HEK293 (cell line): ENCODE results near the gene TC2N.

Experiments
- EGR2 ChIP-seq: fragments of 450-650 bp; formaldehyde crosslinking; IDR thresholded peaks from 2 replicates; pipeline ENCODE4 v1.5.1; 2016; ENCODE audit warnings: low read depth, missing biosample characterization, missing genetic modification characterization
- HIC1 ChIP-seq: fragments of 450-650 bp; formaldehyde crosslinking; IDR thresholded peaks from 2 replicates; pipeline ENCODE4 v1.5.1; 2016; ENCODE audit warnings: missing biosample characterization, missing genetic modification characterization
- KLF10 ChIP-seq: fragments of 450-650 bp; IDR thresholded peaks from 2 replicates; pipeline ENCODE4 v1.5.1; 2018; ENCODE audit warnings: missing biosample characterization, mild to moderate bottlenecking, missing genetic modification characterization
- SP2 ChIP-seq: fragments of 450-650 bp; formaldehyde crosslinking; IDR thresholded peaks from 2 replicates; pipeline ENCODE4 v1.5.1; 2016; ENCODE audit warnings: missing biosample characterization, missing genetic modification characterization
- TCF7L2 ChIP-seq: IDR thresholded peaks from 2 replicates; pipeline ENCODE4 v1.6.1; 2011; ENCODE audit warnings: low read depth, mild to moderate bottlenecking, inconsistent platforms, low read length, moderate library complexity, borderline replicate concordance
- WT1 ChIP-seq: fragments of 450-650 bp; formaldehyde crosslinking; IDR thresholded peaks from 2 replicates; pipeline ENCODE4 v1.5.1; 2016; ENCODE audit warnings: missing biosample characterization, missing genetic modification characterization
- ZBTB20 ChIP-seq: fragments of 450-650 bp; formaldehyde crosslinking; IDR thresholded peaks from 2 replicates; pipeline ENCODE4 v1.5.1; 2016; ENCODE audit warnings: missing biosample characterization, missing genetic modification characterization
- ZEB2 ChIP-seq: fragments of 450-650 bp; formaldehyde crosslinking; IDR thresholded peaks from 2 replicates; pipeline ENCODE4 v1.5.1; 2016; ENCODE audit warnings: missing biosample characterization, missing genetic modification characterization
- ZNF112 ChIP-seq: fragments of 450-650 bp; formaldehyde crosslinking; IDR thresholded peaks from 2 replicates; pipeline ENCODE4 v1.5.0; 2017; ENCODE audit warnings: missing biosample characterization, missing genetic modification characterization
- ZNF138 ChIP-seq: fragments of 450-650 bp; formaldehyde crosslinking; IDR thresholded peaks from 2 replicates; pipeline ENCODE4 v1.5.1; 2016; ENCODE audit warnings: missing biosample characterization, missing genetic modification characterization, borderline replicate concordance
- ZNF223 ChIP-seq: fragments of 450-650 bp; formaldehyde crosslinking; IDR thresholded peaks from 2 replicates; pipeline ENCODE4 v1.5.1; 2016; ENCODE audit warnings: missing biosample characterization, missing genetic modification characterization
- ZNF324 ChIP-seq: fragments of 450-650 bp; formaldehyde crosslinking; IDR thresholded peaks from 2 replicates; pipeline ENCODE4 v1.5.1; 2016; ENCODE audit warnings: missing biosample characterization, missing genetic modification characterization
- ZNF366 ChIP-seq: fragments of 450-650 bp; formaldehyde crosslinking; conservative IDR thresholded peaks from 2 replicates; pipeline ENCODE4 v1.5.1; 2016; ENCODE audit warnings: missing biosample characterization, missing genetic modification characterization
- ZNF404 ChIP-seq: fragments of 450-650 bp; formaldehyde crosslinking; IDR thresholded peaks from 2 replicates; pipeline ENCODE4 v1.5.1; 2017; ENCODE audit warnings: missing biosample characterization, missing genetic modification characterization
- ZNF558 ChIP-seq: fragments of 450-650 bp; formaldehyde crosslinking; IDR thresholded peaks from 2 replicates; pipeline ENCODE4 v1.5.1; 2016; ENCODE audit warnings: missing biosample characterization, missing genetic modification characterization
- ZNF677 ChIP-seq: fragments of 450-650 bp; IDR thresholded peaks from 2 replicates; pipeline ENCODE4 v1.5.0; 2018; ENCODE audit warnings: missing biosample characterization, mild to moderate bottlenecking, missing genetic modification characterization, moderate library complexity
- ZNF704 ChIP-seq: fragments of 450-650 bp; formaldehyde crosslinking; IDR thresholded peaks from 2 replicates; pipeline ENCODE4 v1.5.1; 2016; ENCODE audit warnings: missing biosample characterization, missing genetic modification characterization
- ZSCAN5A ChIP-seq: fragments of 450-650 bp; formaldehyde crosslinking; IDR thresholded peaks from 2 replicates; pipeline ENCODE4 v1.5.1; 2016; ENCODE audit warnings: missing biosample characterization, missing genetic modification characterization
- TF ChIP-seq, protein P1 (sequence below): fragments of 450-650 bp; formaldehyde crosslinking; IDR thresholded peaks from 2 replicates; pipeline ENCODE4 v1.5.1; 2016; ENCODE audit warnings: missing biosample characterization, missing genetic modification characterization, low read depth
- TF ChIP-seq, protein P2 (sequence below): fragments of 450-650 bp; formaldehyde crosslinking; IDR thresholded peaks from 2 replicates; pipeline ENCODE4 v1.5.1; 2016; ENCODE audit warnings: missing biosample characterization, missing genetic modification characterization, borderline replicate concordance
- TF ChIP-seq, protein P3 (sequence below): fragments of 450-650 bp; formaldehyde crosslinking; IDR thresholded peaks from 2 replicates; pipeline ENCODE4 v1.5.1; 2017; ENCODE audit warnings: missing biosample characterization, missing genetic modification characterization
- TF ChIP-seq, protein P4 (sequence below): fragments of 450-650 bp; formaldehyde crosslinking; IDR thresholded peaks from 2 replicates; pipeline ENCODE4 v1.5.1; 2016; ENCODE audit warnings: missing biosample characterization, missing genetic modification characterization

Gene TC2N

DNA sequence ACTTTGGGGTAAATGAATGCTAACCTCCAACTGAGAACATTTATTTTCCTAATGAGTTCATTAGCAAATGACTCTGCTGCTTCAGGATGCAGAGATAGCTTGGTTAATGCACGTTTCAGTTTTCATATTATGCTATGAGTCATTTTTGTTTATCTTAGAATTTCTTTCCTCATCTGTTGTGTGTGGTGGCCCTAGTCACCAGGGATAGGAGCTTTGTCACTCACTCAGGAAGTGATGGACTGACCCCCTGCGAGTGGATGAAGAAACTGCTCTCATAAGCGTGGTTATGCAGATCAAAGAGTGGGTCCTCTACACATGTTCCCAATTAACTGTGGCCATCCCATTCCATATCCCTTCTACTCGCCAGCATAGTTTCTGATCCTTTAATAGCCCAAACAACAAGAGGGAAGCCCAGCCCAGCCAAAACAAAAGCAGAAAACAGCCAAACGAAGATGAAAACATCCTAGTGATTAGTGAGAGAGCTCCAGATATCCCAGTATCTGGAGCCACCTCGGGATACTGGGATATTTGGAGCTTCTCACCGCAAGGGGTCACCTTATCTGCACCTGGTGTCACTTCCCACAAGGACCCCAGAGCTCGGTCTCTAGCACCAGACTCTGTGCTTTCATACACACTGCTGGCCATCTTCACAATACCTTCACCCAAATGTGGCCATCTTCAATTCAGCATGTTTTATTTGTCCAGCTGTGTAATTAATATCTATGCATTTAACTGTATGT is 8.6 kb downstream of the TC2N start (continued):
- TF ChIP-seq, protein P1, sequence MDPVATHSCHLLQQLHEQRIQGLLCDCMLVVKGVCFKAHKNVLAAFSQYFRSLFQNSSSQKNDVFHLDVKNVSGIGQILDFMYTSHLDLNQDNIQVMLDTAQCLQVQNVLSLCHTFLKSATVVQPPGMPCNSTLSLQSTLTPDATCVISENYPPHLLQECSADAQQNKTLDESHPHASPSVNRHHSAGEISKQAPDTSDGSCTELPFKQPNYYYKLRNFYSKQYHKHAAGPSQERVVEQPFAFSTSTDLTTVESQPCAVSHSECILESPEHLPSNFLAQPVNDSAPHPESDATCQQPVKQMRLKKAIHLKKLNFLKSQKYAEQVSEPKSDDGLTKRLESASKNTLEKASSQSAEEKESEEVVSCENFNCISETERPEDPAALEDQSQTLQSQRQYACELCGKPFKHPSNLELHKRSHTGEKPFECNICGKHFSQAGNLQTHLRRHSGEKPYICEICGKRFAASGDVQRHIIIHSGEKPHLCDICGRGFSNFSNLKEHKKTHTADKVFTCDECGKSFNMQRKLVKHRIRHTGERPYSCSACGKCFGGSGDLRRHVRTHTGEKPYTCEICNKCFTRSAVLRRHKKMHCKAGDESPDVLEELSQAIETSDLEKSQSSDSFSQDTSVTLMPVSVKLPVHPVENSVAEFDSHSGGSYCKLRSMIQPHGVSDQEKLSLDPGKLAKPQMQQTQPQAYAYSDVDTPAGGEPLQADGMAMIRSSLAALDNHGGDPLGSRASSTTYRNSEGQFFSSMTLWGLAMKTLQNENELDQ (tag by site-specific recombination) = no peak
- TF ChIP-seq WT1 (peak; percentile 26; the same call in 1 of the 2 replicates), EGR2 (no peak), ZNF324 (tag by site-specific recombination) (no peak), ZBTB20 (tag by site-specific recombination) (peak; percentile 54; the same call in 1 of the 2 replicates), KLF10 (tag by site-specific recombination) (no peak; the same call in 1 of the 2 replicates), ZNF223 (no peak), ZSCAN5A (no peak), ZNF704 (tag by site-specific recombination) (no peak), ZNF404 (tag by site-specific recombination) (no peak), SP2 (no peak), ZNF112 (tag by site-specific recombination) (no peak), HIC1 (tag by site-specific recombination) (peak; percentile 55; the same call in 1 of the 2 replicates), ZNF677 (tag by site-specific recombination) (no peak), ZNF558 (tag by site-specific recombination) (no peak), TCF7L2 (no peak), ZNF366 (peak; percentile 87), ZEB2 (tag by site-specific recombination) (peak; percentile 89), ZNF138 (tag by site-specific recombination) (no peak)
- TF ChIP-seq, protein P2, sequence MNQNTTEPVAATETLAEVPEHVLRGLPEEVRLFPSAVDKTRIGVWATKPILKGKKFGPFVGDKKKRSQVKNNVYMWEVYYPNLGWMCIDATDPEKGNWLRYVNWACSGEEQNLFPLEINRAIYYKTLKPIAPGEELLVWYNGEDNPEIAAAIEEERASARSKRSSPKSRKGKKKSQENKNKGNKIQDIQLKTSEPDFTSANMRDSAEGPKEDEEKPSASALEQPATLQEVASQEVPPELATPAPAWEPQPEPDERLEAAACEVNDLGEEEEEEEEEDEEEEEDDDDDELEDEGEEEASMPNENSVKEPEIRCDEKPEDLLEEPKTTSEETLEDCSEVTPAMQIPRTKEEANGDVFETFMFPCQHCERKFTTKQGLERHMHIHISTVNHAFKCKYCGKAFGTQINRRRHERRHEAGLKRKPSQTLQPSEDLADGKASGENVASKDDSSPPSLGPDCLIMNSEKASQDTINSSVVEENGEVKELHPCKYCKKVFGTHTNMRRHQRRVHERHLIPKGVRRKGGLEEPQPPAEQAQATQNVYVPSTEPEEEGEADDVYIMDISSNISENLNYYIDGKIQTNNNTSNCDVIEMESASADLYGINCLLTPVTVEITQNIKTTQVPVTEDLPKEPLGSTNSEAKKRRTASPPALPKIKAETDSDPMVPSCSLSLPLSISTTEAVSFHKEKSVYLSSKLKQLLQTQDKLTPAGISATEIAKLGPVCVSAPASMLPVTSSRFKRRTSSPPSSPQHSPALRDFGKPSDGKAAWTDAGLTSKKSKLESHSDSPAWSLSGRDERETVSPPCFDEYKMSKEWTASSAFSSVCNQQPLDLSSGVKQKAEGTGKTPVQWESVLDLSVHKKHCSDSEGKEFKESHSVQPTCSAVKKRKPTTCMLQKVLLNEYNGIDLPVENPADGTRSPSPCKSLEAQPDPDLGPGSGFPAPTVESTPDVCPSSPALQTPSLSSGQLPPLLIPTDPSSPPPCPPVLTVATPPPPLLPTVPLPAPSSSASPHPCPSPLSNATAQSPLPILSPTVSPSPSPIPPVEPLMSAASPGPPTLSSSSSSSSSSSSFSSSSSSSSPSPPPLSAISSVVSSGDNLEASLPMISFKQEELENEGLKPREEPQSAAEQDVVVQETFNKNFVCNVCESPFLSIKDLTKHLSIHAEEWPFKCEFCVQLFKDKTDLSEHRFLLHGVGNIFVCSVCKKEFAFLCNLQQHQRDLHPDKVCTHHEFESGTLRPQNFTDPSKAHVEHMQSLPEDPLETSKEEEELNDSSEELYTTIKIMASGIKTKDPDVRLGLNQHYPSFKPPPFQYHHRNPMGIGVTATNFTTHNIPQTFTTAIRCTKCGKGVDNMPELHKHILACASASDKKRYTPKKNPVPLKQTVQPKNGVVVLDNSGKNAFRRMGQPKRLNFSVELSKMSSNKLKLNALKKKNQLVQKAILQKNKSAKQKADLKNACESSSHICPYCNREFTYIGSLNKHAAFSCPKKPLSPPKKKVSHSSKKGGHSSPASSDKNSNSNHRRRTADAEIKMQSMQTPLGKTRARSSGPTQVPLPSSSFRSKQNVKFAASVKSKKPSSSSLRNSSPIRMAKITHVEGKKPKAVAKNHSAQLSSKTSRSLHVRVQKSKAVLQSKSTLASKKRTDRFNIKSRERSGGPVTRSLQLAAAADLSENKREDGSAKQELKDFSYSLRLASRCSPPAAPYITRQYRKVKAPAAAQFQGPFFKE (tag by site-specific recombination) = no peak
- TF ChIP-seq, protein P3, sequence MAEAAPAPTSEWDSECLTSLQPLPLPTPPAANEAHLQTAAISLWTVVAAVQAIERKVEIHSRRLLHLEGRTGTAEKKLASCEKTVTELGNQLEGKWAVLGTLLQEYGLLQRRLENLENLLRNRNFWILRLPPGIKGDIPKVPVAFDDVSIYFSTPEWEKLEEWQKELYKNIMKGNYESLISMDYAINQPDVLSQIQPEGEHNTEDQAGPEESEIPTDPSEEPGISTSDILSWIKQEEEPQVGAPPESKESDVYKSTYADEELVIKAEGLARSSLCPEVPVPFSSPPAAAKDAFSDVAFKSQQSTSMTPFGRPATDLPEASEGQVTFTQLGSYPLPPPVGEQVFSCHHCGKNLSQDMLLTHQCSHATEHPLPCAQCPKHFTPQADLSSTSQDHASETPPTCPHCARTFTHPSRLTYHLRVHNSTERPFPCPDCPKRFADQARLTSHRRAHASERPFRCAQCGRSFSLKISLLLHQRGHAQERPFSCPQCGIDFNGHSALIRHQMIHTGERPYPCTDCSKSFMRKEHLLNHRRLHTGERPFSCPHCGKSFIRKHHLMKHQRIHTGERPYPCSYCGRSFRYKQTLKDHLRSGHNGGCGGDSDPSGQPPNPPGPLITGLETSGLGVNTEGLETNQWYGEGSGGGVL (tag by site-specific recombination) = no peak
- TF ChIP-seq, protein P4, sequence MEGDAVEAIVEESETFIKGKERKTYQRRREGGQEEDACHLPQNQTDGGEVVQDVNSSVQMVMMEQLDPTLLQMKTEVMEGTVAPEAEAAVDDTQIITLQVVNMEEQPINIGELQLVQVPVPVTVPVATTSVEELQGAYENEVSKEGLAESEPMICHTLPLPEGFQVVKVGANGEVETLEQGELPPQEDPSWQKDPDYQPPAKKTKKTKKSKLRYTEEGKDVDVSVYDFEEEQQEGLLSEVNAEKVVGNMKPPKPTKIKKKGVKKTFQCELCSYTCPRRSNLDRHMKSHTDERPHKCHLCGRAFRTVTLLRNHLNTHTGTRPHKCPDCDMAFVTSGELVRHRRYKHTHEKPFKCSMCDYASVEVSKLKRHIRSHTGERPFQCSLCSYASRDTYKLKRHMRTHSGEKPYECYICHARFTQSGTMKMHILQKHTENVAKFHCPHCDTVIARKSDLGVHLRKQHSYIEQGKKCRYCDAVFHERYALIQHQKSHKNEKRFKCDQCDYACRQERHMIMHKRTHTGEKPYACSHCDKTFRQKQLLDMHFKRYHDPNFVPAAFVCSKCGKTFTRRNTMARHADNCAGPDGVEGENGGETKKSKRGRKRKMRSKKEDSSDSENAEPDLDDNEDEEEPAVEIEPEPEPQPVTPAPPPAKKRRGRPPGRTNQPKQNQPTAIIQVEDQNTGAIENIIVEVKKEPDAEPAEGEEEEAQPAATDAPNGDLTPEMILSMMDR (tag by site-specific recombination) = peak; percentile 52; the same call in 1 of the 2 replicates
